Stimulated activated CD4-positive, alpha-beta T cell treated with anti-CD3 and anti-CD28 coated beads, TNF-alpha, amount 100 ng/mL, for 24 hours (primary cell): ENCODE data around the gene BCL10.
"Not testable (repeated sequence)": the region's sequence is repeated elsewhere in the genome, so short reads cannot be mapped to it uniquely, and the experiment has no call there.

ENCODE experiments used
- DNase-seq, 3 experiments: peaks; one replicate each; pipeline ENCODE4 v3.0.0-alpha.2; 2020; ENCODE audit warnings: low read depth in 3 of 3

Gene BCL10

DNA sequence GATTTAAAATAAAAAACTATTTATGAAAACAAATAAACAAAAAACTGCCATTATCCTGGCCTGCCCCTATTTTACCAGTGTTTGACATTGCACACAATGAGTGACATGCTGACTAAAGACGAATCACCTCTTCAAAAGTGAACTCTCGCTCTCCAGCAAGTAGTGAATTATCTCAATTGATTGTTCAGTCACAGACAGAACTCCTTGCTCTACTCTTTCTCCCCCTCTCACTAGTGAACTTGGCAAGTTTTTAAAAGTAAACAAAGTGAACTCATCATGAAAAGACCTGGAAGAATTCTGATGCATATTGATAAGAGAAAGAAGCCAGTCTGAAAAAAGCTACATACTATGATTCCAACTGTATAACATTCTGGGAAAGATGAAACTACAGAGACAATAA lies 12.3 kb downstream of the BCL10 start:
- DNase-seq, result no peak

DNA sequence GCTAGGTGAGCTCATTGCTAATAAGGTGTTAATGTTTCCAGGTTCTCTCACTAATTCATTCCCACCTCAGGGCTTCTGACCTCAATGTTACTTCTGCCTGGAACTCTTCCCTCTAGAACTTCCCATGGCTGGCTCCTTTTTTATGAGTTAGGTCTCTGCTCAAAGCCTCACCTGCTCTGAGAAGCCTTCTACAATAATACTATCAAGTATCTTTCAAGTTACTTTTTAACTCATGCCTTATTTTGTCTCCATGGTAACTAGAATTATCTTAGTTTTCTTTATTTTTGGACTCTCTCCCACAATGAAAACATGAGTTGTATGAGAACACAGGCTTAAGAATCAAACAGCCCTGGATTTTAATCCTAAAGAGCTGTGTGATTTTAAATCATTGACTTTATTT lies 13.4 kb downstream of the BCL10 start:
- DNase-seq, result no peak

DNA sequence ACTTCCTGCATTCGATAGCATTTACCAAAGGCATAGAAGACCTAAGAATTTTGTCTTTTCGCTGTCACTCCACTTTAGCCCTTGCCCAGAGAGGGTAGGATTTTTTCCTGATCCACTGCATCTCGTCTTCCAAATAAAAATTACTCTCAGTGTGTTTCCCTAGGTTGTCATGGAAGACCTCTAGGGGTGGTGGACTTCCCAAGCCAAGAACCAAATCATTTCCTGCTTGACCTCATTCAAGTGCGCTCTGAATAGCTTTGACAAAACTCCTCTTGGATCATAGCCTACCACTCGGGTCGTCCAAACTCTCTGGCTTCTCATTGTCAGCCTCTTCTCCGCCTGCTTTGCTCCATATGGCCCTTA lies 16.5 kb downstream of the BCL10 start:
- DNase-seq, result no peak

DNA sequence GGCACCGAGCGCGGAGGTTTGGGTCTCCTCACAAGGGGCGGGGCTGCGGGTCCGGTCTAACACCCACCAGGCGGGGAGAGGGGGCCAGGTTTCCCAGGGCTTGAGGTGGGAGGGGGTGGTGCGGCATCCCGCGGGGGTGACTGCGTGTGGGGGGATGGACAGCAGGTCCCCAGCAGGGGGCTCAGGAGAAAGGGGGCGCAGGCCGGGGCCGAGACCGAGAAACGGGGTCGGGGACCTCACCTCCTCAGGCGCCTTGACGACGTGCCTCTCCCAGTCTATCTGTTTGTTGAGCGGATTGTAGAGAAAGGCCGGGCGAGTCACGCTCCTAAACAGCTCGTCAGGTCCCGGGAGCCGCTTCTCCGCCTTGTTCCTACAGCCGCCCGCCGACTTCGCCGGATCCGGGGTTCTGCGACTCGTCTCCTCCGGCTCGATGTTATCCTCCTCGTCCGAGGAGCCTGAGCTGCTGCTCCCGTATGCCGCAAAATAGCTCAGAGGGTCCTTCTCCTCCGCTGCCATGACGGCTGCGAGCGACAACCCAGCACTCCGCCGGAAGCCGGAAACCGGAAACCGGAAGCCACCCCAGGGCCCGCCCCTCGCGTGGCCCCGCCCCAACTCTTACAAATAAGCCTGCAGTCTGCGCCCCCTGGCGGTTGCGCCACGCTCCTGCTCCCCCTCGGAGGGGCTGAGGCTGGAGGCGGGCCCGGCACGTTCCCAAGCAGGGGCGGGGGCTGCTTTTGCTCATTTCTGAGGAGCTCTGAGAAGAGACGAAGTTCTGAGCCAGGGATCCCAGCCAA lies 17.1 kb downstream of the BCL10 start, which contains the start of gene C1orf52:
TSS of gene C1orf52 (minus strand) at position 545 of the 794 bp plus-strand sequence. CDS start at position 516, 29 bp downstream.
- peak; percentile 91 to 97 (median 97) for DNase-seq

DNA sequence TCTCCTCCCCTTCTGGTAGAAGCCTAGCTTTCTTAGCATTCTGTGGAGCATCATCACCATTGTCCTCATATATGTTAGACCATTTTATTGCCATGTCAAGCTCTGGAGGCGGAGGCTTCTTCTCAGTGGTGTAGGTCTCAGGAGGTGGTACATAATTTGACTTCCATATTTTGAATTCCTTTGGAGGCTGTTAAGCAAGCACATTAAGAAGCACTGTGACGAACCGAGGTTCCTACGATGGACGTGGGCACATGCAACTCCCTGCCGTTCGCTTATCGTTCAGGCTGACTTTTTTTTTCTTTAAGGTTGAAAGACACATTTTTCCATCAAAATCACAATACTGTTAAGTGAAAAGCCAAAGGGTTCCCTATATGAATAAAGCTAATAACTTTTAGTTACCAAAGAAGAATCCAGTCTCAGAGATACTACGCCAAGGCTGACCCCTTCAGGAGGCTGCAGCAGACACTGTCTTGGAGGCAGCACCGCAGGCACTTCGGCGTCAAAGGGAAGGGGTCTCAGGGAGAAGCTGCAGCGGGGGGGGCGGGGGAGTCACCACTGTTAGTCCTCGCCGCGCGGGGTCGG lies 17.8 kb downstream of the BCL10 start:
- no peak for DNase-seq

DNA sequence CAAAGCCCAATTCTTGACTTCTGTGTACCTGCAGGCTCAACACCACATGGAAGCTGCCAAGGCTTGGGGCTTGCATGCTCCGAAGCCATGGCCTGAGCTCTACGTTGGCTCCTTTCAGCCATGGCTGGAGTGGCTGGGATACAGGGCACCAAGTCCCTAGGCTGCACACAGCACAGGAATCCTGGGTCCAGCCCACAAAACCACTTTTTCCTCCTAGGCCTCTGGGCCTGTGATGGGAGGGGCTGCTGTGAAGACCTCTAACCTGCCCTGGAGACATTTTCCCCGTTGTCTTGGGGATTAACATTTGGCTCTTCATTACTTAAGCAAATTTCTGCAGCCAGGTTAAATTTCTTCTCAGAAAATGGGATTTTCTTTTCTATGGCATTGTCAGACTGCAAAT lies 27.4 kb downstream of the BCL10 start:
- DNase-seq, result not testable (repeated sequence)

DNA sequence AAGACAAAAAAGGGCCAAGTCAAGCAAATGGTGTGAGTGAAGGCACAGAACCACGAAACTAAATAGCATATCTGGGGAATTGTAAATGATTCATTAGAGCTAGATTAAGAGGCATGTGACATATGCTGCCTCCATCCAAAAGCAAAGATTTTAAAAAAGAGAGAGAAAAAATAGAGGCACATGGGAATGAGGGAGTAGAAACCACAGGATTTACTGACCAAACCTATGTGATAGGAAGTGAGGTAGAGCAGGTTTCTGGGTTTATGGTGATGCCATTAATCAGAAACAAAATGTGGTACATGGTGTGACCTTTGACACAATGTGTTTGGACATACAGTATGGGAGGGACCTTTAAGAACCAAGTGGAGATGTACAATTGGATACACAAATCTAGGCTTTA lies 30.5 kb downstream of the BCL10 start:
- no peak for DNase-seq

DNA sequence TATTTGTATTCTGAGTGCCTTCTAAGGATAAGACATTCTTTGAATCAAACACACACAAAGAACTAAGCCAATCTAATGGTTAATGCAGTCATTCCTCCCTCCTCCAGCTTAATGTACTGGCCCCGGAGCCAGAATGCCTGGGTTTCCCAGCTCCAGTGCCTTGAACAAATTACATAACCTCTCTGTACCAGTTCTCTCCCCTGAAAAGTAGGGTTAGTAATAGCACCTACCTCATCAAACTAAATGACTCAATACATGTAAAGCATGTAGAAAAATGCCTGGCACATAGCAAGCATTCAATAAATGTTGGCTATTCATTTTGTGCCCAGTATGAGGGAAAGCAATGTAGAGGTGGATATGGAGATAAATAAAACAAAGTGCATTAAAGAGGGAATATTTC lies 31.0 kb downstream of the BCL10 start:
- DNase-seq, result no peak

DNA sequence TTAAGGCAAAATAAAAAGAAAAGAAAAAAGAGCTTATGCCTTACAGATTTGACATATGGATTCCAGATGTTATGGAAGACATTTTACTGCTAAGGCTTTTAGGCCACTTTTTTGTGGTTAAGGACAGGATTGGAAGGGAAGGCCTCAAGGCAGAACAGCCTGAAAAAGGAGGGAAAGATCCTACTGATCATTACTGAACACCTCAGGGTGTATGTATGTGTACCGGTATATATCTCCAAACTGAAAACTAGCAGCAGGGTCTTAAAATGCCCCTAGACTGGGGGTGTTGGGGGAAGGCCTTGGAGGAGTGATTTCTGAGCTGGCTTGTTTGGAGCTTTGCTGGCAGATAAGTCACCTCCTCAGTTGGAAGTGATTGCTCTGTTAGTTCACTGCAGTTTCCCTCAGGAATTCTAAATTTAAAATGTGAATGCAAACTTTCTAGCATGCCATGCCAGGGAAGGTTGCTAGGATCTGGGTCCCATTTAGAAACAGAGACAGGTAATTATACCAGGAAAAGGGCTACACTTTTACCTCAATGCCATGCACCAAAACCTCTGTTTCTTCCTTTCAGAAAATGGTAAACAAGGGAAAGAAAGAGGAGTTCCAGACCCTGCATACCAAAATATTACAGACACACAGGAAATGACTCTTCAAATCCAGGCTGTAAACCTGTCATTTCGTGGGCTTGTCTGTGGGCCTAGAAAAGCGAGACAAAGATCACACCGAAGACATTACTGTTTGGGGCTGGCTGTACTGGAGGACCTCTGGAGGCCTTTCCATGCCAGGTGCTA lies 32.0 kb downstream of the BCL10 start:
- no peak for DNase-seq

DNA sequence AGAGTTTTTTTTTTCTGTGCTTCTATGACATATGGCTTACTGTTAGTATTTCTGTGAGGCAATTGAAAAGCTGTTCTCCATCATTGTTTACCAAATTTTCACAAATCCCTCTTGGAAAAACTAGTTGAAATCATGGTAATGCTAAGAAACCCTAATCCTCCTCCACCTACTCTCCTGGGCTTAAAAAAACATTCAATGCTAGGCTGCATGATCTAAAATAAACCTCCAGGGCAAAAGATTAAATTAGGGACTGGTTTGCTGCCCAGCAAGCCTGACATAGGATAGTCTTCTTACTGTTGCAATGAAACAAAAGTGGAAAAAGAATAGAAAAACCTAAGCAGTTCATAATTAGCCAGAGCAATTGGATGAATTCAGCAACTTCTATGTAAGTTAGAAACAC lies 33.1 kb downstream of the BCL10 start:
- no peak for DNase-seq

DNA sequence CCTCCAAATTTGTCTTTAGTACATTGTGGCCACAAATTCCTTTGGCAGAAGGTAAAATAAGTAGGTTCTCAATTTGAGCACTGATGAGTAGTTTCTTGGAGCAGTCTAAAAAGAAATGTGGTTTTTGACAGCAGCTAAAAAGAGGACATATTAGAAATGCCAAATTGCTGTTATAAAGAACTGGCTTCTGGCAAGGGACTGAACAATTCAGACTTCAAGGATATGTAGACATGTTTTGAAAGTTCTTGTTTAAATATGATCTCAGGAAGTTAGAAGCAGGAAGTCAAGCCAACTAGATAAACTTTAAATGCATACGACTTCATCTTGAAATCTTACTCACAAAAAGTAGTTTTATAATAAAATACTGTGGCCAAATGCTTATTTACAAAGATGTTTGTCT lies 35.8 kb downstream of the BCL10 start:
- no peak for DNase-seq

DNA sequence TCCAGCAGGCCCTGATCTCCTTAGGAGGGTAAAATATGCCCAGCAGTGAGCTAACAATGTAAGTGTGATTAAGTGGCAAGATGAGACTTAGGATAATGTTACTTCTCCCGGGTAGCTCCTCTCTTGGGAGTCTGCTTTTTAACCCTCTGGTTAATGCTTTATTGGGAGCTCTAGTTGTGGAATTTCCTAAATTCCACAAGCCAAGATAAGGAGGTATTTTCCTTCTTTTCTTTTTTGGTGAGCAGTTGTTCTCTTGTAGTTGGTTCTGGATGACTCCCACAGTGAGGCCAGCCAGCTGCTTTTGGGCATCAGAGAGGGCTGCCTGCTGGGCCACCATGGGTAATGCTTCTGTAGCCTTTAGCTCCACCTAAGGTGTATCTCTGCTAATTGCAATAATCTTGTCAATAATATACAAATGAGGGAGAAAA lies 36.2 kb downstream of the BCL10 start:
- no peak for DNase-seq

DNA sequence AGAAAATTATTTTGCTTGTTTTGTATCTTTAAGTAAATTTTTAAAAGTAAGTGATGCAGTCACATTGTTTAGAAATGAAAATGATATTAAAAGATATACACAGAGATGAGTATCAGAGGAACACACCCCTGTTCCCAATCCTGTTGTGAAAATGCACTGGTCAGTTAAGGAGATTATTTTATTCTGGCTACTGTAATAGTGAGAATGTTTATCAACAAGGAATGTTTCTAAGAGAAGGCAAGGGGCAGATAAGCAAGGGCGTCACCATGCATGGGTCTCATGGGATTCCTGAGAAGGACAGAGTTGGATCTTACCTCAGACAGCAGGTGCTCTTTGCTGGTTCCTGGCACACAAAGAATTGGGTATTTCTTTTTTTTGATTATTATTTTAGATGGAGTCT lies 38.8 kb downstream of the BCL10 start:
- no peak for DNase-seq

DNA sequence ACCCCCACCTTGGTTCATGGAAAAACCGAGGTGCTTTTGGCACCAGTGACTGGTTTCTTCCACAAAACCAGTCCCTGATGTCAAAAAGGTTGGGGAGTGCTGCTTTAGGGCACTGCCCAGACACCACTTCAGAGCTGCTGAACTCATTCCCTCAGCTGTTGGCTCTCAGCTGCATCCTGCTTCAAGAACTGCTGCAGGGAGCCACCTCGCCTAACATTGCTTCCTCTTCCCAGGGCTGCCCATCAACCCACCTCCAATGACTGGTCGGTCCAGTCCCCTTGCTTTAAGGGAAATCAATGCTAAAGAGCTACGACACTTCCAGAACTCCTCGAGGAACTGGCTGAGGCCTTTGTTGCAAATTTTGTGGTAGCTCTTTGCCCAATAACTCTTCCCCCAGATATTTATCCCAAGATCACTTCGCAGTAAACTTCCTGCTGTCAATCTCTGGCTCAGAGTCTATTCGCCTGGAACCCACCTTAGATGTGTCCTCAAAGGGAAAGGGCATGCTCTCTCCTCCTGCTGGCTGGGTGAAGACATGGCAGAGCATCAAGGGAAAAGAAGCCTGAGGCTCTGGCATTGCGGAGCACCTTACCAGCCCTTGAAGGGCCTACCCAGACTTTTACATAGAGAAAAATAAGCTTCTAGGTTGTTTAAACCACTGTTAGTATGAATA lies 46.0 kb downstream of the BCL10 start:
- DNase-seq, result peak in 1 of 3 experiments; percentile 0

DNA sequence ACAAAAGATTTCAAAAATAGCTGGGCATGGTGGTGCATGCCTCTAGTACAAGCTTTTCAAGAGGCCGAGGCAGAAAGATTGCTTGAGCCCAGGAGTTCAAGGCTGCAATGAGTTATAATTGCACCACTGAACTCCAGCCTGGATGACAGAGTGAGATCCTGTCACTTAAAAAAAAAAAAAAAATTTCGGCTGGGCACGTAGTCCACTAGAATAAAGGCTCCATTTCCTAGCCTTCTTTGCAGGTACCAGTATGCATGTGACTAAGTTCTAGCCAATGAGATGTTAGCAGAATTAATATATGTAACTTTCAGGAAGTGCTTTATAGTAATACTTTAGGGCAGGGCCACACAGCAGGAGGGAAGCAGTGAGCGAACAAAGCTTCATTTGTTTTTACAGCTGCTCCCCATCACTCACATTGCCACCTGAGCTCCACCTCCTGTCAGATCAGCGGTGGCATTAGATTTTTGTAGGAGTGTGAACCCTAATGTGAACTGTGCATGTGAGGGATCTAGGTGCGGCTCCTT lies 46.8 kb downstream of the BCL10 start:
- DNase-seq, result no peak

DNA sequence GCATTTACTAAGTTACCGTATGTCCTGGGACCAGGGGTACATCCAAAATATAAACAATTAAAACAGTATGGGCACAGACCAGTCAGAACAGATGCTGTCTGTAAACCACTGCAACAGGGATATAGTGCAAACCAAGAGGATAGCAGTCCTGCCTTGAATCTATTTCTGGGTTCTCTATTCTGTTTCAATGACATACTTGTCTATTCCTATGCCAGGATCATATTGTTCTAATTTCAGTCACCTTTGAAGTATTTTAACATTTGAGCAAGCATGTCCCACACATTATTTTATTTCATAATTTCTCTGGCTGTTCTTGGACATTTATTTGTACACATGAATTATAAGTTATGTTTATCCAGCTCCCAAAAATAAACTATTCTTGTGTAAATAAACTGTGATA lies 47.5 kb downstream of the BCL10 start:
- DNase-seq, result no peak

DNA sequence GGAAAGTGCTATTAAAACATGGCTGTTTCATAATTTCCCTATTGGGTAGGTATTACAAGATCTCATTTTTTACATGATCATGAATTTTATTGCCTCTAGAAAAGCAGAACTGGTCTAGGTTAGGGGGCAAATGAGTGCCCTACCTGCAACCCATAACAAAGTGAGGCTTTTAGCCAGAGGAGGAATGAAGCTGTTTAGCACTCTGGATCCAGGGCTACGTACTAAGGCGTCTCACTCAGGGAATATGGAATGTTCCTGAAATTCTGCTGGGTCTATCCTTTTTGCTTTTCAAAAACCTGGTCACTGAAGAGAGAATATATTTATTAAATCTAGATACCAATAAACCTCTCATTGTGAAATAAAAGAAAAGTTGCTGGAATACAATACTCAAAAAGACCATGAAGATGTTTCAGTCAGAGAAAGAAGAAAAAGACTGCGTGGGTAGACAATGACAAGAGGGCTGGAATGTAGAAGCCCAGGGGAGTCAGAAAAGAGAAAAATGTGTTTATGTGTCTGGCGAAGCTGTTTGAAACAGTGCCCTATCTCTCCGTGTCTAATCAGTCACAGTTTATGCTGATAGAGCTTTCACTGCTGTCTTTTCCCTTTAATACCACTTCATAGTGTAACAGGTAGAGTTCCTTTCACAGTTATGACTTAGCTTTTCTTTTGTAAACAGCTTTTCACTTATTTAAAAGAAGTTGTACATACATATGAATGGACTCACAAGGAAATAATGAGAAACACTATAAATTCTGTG lies 50.6 kb downstream of the BCL10 start:
- no peak for DNase-seq

DNA sequence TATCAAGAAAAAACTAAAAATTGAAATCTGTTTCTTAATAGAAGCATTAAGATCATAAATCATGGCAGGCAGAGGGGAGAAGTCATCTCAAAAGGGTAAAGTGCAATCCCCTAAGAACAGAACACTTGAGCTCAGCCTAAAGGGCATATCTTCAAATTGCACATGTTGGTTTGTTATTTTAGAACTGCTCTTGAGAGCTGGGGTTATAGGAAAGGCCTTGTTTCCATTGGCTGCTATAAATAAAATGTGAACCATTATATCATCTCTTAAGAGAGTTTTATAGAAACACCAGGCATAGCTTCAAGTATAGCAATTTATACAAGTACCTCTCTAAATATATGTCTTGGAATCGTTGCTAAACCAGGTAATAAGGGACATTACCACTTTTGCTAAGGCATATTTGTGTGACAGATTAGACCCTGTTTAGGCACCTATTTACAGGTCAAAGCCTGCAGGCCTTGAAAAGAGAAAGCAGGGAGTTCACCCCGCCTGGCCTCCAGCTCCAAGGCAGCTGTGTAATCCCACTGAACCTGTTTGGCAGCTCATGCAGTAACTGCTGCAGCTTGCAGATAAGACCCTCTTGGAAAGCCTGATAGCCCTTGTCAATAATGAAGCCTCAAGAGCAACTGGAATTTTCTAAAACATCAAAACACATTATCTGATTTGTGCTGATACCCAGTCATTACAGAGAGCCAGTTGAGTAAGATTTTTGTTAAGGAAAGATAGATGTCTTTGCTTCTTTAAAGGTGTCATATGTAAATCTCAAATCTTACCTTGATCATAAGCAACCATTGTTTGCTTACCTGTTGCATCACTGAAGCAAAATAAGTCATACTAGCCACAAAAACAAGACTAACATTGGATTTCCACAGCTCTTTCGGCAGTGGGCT lies 51.5 kb downstream of the BCL10 start:
- DNase-seq, result no peak

DNA sequence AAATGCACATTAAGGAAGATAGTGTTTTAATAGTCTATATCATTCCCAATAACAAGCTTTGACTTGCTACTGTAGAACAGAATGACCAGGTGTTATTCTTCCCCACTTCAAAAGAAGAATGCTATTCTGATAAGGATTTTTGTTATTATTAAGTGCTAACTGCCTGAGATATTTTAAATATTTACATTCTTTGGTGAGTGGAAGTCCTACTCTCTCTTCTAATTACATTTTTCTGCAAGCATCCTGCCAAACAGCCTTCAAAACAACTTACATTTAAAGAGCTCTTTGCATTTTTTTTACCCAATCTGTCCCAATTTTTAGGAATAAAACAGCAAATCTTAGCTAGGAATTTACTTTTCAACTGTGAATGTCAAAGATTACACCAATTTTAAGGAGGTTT lies 52.1 kb downstream of the BCL10 start:
- no peak for DNase-seq

DNA sequence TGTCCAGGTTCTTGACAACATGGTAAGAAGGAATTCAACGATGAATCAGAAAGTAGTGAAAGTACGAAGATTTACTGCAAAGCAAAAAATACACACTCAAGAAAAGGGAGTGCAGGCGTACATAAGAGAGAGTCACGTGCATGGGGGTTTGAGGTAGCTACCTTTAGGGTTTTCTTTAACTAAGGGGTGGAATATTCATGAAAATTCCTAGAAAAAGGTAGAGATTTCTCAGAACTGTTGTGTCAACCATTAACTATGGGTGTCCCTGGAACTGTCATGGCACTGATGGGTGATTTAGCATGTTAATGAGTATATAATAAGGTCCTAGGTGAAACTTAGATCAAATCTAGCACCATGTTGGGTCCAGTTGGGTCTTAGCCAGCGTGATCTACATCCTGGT lies 53.1 kb downstream of the BCL10 start:
- DNase-seq, result no peak
